PFSK-1 (cell line): ENCODE data around the gene RSL1D1.

Experiments used
- FOXP2 ChIP-seq: optimal IDR thresholded peaks from 2 replicates; pipeline ENCODE3; 2011; ENCODE audit warnings: borderline replicate concordance, control low read depth, inconsistent platforms; ENCODE audit not compliant: insufficient read depth; ENCODE audit errors: extremely low read length, extremely low read depth
- POLR2AphosphoS5 ChIP-seq: IDR thresholded peaks from 2 replicates; pipeline ENCODE4 v1.6.1; 2012; ENCODE audit warnings: low read depth, mild to moderate bottlenecking, control low read depth, low read length, moderate library complexity
- SIN3A ChIP-seq: IDR thresholded peaks from 2 replicates; pipeline ENCODE4 v1.6.1; 2012; ENCODE audit warnings: mild to moderate bottlenecking, low read length, moderate library complexity, borderline replicate concordance; ENCODE audit not compliant: insufficient read depth
- TAF1 ChIP-seq: IDR thresholded peaks from 2 replicates; pipeline ENCODE4 v1.6.1; 2012; ENCODE audit warnings: low read length, control low read depth, borderline replicate concordance; ENCODE audit not compliant: insufficient read depth
- TF ChIP-seq, protein P1 (sequence below), 2 experiments: IDR thresholded peaks; 2 replicates each; pipeline versions ENCODE4 v1.6.1 to v1.8.0; 2011 to 2012; ENCODE audit warnings: low read depth in 2 of 2, low read length in 2 of 2, control low read depth in 1 of 2, inconsistent platforms in 1 of 2, mild to moderate bottlenecking in 1 of 2, moderate library complexity in 1 of 2; ENCODE audit not compliant: insufficient read depth in 1 of 2

DNA sequence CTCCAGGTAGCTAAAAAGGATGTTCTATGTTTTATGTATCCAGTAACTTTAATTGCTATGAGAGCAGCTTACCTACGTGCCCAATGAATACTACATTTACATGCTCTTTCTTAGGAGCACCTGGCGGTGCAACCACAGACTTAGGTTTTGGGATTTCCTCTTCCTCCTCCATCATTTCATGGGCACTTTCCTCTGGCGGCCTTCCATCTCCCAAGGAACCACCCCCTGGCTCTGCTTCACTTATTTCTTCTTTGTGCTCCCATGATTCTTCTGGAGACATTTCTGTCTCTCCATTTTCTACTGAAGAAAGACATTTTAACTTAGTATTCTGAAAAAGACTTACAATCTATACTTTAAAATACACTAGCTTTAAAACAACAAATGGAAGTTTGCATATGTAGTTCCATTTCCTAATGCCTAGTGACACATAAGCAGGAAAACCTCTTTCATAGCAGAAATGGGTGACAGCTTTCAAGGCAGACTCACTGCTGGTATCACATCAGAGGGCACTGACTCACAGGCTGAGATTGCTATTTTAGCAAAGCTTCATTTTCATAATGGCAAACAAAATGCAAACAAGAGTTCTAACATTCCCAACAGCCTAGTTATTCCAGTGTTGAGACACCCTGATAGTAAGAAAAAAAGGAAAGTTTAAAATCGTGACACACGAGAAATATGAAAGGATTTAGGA is 45.3 kb upstream of the RSL1D1 start:
- TF ChIP-seq TAF1 (no peak), POLR2AphosphoS5 (no peak), SIN3A (no peak), FOXP2 (no peak)
- TF ChIP-seq, protein P1, sequence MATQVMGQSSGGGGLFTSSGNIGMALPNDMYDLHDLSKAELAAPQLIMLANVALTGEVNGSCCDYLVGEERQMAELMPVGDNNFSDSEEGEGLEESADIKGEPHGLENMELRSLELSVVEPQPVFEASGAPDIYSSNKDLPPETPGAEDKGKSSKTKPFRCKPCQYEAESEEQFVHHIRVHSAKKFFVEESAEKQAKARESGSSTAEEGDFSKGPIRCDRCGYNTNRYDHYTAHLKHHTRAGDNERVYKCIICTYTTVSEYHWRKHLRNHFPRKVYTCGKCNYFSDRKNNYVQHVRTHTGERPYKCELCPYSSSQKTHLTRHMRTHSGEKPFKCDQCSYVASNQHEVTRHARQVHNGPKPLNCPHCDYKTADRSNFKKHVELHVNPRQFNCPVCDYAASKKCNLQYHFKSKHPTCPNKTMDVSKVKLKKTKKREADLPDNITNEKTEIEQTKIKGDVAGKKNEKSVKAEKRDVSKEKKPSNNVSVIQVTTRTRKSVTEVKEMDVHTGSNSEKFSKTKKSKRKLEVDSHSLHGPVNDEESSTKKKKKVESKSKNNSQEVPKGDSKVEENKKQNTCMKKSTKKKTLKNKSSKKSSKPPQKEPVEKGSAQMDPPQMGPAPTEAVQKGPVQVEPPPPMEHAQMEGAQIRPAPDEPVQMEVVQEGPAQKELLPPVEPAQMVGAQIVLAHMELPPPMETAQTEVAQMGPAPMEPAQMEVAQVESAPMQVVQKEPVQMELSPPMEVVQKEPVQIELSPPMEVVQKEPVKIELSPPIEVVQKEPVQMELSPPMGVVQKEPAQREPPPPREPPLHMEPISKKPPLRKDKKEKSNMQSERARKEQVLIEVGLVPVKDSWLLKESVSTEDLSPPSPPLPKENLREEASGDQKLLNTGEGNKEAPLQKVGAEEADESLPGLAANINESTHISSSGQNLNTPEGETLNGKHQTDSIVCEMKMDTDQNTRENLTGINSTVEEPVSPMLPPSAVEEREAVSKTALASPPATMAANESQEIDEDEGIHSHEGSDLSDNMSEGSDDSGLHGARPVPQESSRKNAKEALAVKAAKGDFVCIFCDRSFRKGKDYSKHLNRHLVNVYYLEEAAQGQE (IDR thresholded peaks at IDR 0.05; ENCODE audit: insufficient read depth in 1 of 2, low read depth in 2 of 2, low read length in 2 of 2): no peak
